Stimulated activated CD8-positive, alpha-beta memory T cell treated with anti-CD3 and anti-CD28 coated beads, Interleukin-15, amount 100 ng/mL, for 4 hours (primary cell): ENCODE results near the gene SPAG16.

ENCODE experiments used
- DNase-seq, 2 donors: peaks; one replicate each; pipeline ENCODE4 v3.0.0-alpha.2; 2020; ENCODE audit warnings: low read depth in 2 of 2

SPAG16 gene

DNA sequence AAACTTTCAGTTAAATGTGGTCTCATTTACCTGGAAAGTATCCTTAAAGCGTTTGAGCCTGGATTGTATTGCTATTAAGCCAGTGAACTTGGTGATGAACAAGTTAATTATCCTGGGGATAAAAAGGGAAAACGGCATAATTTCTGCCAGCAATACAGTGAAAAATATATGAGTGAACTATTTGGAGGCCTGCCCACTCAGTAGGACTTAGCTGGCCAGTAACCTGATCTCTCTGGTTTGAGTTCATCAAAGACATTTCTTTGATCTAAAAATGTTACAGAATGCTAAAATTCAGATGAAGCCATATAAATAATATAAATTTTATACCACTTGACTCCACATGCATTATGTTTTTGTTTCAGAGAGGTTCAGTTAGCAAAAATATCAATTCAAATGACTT, 885.5 kb downstream of the SPAG16 start:
- no peak for DNase-seq

GRCh38 chr2:214174563-214174962, 890.3 kb downstream of the SPAG16 start:
- DNase-seq, result no peak

GRCh38 chr2:214180071-214180470, 895.8 kb downstream of the SPAG16 start:
- no peak for DNase-seq

DNA sequence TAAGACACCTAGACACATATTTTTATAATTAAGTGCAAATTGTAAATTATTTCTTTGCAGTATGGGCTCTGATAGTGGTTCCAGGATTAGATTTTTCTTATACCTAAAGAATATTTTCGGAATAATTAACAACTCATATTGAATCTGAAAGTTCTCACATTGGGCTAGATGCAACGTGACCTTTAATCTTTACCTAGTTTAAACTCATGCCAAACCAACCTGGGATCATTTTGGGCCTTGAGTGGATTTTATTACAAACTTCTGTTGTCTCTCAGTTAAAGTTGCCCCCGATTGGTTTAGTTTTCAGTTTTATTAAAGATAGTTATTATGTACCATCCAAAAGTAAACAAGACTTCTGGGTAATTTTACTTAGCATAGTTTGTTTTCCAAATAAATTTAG, 896.4 kb downstream of the SPAG16 start:
- DNase-seq, result no peak

GRCh38 chr2:214184461-214184860, 900.2 kb downstream of the SPAG16 start:
- no peak for DNase-seq

DNA sequence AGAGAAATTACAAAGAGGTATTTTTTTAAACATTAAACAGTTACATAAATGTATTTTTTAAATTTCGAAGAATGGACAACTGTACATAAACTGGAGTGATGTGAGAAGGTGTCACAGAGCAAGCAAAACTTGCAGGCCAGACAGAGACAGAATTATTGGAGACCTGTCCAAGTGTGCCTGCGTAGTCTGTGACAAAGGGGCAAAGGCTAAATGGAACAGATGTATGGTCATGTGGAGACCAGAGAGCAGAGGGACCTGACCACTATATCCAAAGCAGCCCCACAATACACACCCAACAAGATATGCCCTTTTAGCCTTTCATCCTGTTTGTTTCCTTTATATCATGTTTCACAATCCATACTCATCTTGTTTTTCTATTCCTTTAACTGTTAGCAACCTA, 901.3 kb downstream of the SPAG16 start:
- DNase-seq, result no peak

GRCh38 chr2:214192711-214193110, 908.4 kb downstream of the SPAG16 start:
- DNase-seq, result no peak

GRCh38 chr2:214193943-214194342, 909.7 kb downstream of the SPAG16 start:
- no peak for DNase-seq

- DNase-seq, result no peak
These were observed 912.0 kb downstream of the SPAG16 start for GRCh38 chr2:214196260-214196659.

DNA sequence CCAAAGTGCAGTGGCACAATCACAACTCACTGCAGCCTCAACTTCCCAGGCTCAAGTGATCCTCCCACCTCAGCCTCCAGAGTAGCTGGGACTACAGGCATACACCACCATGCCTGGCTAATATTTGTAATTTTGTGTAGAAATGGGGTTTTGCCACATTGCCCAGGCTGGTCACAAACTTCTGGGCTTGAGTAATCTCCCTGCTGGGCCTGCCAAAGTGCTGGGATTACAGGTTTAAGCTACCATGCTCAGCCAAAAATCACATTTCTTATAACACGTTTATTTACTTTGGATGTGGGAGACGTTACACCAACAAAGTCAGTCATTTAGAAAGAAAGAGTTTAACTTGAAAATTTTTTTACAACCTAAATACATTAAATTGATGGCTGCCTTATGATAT, 917.6 kb downstream of the SPAG16 start:
- DNase-seq, result no peak

- DNase-seq, result no peak
These were observed 919.0 kb downstream of the SPAG16 start for GRCh38 chr2:214203214-214203613.

GRCh38 chr2:214203744-214204289, 919.6 kb downstream of the SPAG16 start:
- no peak for DNase-seq

DNA sequence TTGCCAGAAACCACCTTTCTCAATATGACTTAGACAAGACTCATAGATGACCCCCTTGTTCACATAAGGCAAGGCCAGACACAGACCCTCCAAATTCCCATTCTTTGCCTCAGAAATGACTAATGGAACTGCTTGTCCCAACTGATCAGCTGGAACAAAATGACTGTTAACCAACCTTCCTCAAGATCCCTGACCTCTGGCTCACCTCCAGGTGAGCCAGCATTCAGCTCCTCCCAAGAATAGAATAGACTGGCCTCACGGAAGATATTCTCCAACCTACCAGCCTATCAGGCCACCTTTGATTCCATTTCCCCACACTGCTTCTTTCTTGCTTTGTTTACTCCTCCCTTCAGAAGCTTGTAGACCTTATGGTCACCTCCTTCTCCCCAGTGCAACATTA, 930.8 kb downstream of the SPAG16 start:
- no peak for DNase-seq

DNA sequence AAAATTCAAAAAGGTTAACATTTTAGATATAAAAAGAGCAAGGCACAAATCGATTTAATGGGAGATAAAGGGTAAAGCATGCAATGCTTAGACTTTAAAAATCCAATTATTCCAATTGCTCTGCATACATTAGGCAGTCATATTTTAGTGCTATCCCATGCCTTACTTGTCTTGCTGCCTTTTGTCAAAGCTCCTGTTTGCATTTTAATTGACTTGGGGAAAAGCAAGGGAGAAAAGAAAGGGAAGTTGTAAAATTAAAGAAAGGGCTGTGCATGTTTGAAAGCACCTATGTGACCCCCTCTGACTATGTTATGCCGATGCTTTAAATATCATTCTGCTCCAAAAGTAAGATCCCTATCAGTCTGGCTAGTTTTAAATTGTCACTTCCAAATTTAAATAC, 932.9 kb downstream of the SPAG16 start:
- no peak for DNase-seq

- DNase-seq, result no peak
These were observed 933.3 kb downstream of the SPAG16 start for GRCh38 chr2:214217599-214217998.

GRCh38 chr2:214220251-214220650, 936.0 kb downstream of the SPAG16 start:
- no peak for DNase-seq

DNA sequence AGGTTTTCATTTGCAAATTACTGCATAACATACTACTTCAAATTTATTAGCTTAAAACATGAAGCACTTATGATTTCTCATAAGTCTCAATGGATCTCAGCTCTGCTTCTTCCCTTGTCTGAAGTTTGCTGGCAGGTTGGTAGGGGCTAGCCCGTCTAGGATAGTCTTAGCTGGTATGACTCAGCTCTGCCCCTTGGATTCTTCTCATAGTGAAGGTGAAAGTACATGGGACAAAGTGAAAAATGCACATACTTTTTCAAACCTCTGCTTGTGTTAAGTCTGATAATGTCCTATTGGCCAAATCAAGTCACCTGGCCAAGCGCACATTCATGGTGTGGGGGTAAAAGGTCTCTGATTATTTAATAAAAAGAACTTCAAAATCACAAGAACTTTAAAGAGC, 941.8 kb downstream of the SPAG16 start:
- DNase-seq, result no peak

- DNase-seq, result no peak
These were observed 948.0 kb downstream of the SPAG16 start for GRCh38 chr2:214232271-214232670.

GRCh38 chr2:214233164-214233563, 948.9 kb downstream of the SPAG16 start:
- DNase-seq, result no peak

GRCh38 chr2:214242797-214243196, 958.5 kb downstream of the SPAG16 start:
- no peak for DNase-seq

DNA sequence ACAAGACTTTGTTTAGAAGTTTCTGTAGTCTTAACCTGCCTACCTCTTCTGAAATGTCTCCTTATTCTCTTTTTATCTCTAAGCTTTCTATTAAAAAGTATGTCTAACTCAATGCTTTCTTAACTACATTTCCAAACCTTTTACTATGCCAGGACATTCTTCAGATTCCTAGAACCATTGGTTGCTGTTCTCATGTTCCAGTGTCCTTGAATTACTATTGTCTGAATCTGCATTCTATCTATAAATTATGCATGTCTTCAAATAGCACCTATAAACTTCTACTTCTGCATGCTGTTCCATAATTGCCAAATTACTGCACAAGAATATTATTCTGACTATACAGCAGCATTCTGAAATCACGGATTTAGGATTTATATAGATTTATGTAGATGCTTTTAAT, 960.6 kb downstream of the SPAG16 start:
- no peak for DNase-seq

GRCh38 chr2:214246417-214246816, 962.2 kb downstream of the SPAG16 start:
- no peak for DNase-seq

GRCh38 chr2:214247531-214247930, 963.3 kb downstream of the SPAG16 start:
- no peak for DNase-seq

GRCh38 chr2:214255046-214255445, 970.8 kb downstream of the SPAG16 start:
- DNase-seq, result no peak

GRCh38 chr2:214261683-214262082, 977.4 kb downstream of the SPAG16 start:
- no peak for DNase-seq
